HS-5 (cell line): ENCODE results near the gene TTC28.
"Not testable (repeated sequence)": the region's sequence is repeated elsewhere in the genome, so short reads cannot be mapped to it uniquely, and the experiment has no call there.

Experiments
- DNase-seq: peaks from one replicate; pipeline ENCODE4 v3.0.0-alpha.2; 2012; ENCODE audit warnings: low read depth

The TTC28 gene

DNA sequence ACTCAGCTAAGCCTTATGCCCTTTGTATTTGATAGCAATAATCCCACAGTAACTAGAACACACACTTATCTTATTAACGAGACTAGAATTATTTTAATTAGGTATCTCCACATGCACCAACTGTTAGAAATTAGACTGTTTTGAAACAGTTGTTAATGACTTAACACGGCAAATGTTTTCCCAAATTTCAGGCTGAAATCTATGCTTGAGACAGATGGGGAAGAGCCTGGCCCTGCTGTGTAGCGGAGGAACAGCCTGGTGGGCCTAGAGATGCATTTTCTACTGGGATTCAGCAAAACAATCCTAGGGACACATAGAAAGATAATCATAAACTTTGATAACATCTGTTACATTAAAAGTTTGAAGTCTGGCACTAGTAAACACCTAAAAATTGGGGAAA lies 273.4 kb downstream of the TTC28 start:
- DNase-seq = no peak

DNA sequence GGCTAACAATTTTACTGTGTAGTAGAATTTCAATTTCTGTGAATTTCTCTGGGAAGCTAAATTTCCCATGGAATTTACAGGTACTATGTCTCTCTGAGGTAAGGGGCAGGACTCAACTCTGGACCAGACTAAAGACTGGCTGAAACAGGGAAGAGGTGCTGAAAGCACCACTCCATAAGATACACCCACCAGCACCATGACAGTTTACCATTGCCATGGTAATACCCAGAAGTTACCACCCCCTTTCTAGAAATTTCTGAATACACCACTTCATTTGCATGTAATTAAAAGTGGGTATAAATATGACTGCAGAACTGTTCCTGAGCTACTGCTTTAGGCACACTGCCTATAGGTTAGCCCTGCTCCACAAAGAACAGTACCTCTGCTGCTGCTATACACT lies 274.1 kb downstream of the TTC28 start:
- no peak for DNase-seq

DNA sequence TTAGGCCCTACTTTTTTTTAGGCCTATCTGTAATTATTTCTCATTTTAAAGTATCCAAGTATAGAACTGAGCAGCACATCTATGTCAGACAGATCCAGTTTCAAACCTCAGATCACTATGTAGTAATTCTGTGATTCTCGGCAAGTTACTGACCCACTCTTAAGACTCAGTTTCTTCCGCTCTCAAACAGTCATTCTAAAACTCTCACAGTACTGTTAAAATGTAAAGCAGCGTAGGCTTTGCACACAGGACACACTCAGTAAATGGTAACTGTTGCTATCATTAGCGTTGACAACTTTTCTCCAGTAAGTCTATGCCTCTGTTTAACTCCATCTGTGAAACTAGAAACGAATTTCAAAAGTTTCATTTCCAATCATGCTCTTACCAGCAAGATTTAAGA lies 277.1 kb downstream of the TTC28 start:
- DNase-seq = no peak

DNA sequence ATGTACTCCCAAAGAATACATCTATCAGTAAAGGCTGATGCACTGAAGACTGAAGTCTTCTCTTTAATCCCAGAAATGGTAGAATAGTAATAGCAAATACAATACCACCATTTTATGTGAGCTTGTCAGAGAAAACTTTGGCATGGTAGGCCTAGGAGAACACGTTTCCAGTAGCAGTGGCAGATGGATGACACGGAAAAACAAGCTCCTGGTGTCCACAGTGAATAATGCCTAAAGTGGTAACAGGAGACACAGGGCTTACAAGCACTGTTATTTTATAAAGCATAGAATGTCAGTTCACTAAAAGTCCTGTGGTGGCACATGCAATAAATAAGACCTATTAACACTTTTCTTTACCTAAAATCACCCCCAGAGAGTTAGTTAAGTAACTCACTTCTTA lies 277.6 kb downstream of the TTC28 start:
- no peak for DNase-seq

DNA sequence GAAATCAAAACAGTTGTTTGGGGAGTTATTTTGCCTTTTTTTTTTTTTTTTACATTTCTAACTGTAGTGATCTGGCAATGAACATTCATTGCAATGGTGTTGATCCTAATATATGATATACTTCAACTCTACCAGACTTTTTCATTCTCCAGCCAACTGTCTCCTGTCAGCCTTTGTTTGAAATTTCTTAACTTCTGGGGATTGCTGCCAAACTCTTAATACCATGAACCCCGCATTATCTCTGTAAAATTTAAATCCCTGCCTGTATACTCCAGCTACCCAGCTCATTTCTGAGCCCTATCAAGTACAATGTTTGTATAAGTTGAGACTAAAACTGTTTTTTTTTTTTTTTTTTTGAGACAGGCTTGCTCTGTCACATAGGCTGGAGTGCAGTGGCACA lies 280.7 kb downstream of the TTC28 start:
- no peak for DNase-seq

DNA sequence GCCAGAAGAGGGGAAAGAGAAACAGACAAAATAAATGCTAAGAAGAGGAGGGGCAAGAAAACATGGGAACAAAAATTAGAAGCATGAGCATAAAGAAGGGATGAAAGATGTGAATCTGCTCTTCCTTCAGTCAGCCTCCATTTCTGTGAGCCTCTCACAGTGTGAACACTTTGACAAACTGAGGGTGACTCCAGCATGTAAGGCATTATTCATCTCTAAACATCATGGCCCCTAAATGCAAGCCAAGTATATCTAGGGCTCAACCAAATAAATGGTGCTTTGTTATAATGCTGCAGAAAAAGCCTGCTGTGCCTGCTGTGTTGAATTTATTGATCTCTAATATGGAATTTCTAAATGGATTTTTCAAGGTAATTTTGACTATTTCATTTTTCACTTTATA lies 281.3 kb downstream of the TTC28 start:
- DNase-seq = no peak

DNA sequence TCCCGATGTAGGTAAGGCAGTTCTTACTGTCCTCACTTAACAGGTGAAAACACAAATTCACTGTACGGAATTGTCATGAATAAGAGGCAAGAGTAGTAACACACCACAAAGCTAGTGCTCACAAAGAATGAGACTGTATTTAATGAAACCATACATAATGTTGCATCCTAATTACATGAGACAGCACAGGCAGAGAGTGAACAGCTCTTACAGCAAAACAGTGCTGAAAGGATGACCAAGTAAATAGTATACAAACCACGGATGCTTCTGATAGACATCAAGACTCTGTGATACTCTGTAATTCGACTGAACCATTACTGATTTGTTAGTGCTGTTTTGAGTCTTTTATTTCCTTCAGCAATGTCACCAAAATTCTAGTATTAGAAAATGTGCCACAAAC lies 282.3 kb downstream of the TTC28 start:
- no peak for DNase-seq

DNA sequence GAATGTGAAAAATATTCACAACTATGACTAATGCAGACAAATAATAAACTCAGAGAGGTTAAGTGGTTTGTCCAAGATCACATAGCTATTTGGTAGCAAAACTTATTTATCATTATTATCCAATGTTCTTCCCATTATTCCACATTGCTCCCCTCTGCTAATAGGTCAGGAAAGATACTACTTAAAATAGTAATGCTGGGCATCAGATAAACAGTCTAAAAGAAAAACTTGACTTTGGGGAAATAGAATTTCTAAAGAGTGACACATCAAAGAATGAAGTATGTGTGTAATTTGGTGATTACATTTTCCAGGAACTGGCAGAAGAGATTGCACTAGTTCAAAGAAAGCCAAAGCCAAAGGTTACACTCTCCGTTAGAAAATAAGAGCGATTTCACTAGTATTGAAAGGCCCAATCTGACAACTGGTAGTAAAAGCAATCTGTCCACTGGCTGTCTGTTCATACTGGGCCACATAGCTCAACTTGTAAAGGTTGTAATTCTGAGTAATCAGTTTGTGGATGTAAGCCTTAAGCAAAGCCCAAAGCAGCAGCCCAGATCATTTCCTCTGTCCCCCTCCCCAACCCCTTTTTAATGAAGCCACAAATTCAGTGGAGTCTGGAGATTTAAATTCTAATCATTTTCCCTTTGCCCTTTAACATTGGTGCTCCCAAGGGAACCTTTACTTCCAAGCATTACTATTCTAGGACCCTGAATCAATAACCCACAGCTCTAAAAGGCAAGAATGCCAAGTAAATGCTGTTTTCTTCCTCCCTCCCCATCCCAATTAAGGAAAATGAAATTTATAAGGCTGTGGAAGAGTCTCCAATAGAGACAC lies 283.5 kb downstream of the TTC28 start:
- peak; percentile 52 for DNase-seq

DNA sequence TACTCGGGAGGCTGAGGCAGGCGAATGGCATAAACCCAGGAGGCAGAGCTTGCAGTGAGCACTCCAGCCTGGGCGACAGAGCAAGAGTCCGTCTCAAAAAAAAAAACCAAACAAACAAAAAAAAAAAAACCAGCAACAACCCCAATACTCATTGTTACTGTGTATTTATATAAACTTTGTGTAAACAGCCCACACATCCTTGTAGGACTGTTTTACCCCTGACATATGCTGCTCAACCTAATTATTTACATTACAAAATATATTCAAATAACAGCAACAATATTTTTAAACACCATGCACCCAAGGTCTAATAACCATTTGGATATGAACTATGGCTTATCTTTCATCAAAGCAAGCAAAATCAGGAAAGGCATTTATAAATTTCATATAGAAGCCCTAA lies 284.1 kb downstream of the TTC28 start:
- no peak for DNase-seq

DNA sequence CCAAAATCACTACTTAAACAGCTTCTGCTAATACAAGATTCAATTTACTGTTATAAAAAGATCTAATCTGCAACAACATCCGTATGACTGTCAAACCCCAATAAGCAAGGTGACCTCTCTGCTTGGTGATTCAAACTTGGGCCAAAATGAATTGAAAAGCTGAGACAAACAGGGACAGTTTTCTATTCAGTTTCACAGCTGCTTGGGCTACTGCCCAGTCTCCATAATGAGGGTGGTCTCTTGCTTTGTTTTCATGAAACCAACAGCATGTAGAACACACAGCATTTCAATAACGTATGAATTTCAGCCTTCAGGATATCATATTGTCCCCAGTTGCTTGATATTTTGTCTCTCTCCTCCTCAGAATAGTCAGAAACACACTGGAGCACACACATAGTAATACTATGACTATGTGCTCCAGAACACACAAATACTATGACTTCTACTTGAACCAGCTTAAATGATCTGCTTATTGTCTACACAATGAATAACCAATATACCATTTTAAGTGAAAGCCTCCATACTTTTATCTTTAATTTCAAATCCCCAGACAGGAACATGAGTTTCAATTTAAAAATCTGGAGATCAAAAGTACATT lies 285.0 kb downstream of the TTC28 start:
- DNase-seq = no peak

DNA sequence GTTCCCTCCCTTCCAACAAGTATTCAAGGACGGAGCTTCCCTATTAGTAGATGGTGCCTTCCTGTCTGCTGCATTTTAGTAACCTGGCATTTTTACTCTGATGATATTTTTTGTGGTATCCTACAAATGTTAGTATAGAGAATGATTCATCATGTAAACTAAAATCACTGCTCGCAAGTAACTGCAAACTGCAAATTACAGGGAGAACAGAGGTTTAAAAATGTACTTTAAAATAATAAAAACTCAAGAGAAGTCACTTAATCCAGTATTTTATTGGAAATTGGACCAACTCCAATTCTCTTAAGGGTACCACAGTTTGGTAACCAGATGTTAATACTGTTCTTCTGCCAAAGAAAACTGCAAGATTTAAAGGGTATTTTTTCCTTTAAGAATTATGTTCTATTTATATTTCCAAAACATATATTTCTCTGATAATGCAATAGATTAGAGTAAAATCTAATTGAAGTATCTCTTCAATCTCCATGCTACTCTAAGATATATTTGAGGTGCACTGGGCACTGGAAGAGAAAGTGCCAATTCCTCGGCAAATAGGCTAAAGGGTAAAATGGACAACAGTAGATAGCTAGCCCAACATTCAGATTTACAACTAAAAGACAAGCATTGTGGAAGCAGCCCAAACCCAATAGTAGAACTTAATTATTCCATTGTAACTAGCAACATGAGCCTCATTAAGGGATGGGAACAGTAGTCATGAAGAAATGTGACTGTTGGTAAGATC lies 298.0 kb downstream of the TTC28 start:
- no peak for DNase-seq

DNA sequence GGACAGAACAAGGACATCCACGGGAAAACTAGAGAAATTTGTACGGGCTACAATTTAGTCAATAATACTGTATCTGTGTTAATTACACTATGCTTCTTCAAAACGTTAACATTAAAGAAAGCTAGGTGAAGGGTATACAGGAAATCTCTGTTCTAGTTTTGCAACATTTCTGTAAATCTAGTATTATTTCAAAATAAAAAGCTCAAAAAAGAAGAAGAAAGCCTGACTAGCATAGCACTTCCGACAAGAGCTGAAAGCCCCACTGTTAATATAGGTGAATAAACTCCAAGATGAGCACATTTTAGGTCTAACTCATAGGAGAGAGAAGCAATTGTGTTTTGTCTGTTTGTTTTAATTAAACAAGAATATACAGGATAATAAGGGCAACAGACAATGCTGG lies 299.7 kb downstream of the TTC28 start:
- DNase-seq = no peak

DNA sequence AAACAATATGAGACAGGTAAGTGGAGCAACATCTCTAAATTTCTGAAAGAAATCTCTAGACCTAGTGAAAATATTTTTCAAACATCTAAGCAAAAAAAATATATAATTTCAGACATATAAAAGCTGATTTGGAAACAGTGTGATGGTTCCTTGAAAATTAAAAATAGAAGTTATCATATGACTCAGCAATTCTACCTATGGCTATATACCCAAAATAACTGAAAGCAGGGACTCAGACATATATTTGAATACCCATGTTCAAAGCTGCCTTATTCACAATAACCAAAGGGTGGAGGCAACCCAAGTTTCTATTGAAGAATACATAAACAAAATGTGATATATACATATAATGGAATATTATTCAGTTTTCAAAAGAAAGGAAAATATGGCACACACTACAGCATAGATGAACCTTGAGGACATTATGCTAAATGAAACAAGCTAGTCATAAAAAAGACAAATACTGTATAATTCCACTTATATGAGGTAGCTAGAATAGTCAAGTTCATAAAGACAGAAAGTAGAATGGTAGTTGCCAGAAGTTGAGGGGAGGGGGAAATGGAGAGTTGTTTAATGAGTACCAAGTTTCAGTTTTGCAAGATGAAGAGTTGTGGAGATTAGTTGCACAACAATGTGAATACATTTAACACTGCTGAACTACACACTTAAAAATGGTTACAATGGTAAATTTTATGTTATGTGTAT lies 300.4 kb downstream of the TTC28 start:
- DNase-seq = no peak

DNA sequence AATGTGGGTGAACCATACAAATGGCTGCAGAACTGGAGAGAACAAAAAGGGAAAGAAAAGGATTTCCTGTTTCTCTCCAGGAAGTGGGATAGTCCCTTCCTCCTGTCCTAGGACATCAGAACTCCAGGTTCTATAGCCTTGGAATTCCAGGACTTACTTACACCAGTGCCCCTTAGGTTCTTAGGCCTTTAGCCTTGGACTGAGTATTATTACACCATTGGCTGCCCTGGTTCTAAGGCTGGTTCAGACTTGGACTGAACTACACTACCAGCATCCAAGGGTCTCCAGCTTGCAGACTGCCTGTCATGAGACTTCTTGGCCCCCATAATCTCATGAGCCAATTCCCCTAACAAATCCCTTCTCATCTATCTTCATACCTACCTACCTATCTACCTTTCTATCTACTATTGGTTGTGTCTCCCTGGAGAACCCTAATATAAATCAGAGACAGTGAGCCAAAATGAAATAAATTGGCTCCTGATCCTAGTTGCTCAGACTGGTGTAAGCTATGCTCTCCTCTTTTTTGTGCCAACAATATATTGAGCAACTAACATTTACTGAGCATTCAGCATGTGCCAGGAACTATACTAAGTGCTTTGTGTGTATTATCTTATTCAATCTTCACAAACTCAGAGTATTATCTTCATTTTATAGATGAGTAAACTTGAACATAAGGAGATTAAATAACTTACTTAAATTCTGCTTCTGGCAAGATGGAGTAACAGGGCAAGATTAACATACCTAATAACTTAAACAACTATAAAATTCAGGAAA lies 303.7 kb downstream of the TTC28 start:
- no peak for DNase-seq

DNA sequence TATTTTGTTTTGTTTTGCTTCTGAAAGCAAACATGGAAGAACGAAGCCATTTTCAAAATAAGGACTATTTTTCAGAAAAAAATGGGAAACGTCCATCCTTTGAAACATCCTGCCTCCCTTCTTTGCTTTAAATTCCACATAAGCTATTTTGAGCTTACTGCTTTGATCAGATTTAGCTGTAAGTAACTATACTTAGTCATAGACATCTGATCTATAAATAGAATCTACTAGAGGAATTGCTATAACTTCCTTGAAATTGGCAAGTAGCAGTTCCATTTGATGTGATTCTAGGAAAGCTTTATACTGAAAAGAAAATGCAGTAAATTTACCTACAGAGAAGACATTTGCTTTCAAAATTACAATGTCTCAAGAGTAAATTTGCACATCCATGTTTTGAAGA lies 305.8 kb downstream of the TTC28 start:
- DNase-seq = no peak

DNA sequence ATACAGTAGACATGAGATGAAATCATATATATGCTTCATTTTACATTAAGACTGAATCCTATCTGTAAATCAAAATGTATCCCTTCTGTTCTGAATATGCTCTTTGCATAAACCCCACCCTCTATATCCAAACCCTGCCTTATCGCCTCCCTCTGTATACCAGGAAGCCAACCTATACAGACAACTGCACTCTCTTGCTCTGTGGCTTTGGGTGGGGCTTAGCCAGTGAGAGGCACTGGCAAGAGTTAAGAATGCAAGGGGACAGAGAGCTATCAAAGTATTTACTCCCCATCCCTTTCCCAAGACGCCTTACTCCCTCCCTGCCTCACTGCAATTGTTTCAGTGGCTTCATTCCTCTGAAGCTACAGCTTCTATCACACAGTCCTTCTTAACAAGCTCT lies 309.8 kb downstream of the TTC28 start:
- DNase-seq = no peak

DNA sequence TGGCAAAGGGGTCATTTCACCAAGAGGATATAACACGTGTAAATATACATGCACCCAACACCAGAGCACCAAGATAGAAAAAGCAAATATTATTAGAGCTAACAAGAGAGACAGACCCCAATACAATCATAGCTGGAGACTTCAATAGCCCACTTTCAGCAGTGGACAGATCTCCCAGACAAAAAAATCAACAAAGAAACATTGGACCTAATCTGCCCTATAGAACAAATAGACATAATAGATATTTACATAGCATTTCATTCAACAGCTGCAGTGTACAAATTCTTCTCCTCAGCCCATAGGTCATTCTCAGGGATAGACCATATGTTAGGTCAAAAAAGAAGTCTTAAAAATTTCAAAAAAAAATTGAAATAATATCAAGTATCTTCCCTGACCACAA lies 312.8 kb downstream of the TTC28 start:
- no peak for DNase-seq

DNA sequence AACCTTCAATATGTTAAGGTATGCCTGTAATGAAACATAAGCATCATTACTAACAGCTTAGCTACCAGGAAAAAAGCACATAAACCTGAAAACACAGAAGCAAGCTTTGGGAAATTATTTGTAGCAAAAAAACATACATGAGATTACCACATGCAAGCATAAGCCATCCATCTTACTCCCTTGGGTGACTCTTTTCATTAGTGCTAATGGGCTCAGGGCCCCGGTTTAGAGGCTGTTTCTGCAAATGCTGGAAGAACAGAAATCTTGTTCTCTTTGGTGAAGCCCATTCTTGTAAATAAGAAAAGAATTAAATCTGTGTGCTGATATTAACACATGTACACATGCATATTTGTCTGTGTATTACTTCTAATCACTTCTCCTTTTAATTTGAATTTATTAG lies 314.3 kb downstream of the TTC28 start:
- DNase-seq = no peak

DNA sequence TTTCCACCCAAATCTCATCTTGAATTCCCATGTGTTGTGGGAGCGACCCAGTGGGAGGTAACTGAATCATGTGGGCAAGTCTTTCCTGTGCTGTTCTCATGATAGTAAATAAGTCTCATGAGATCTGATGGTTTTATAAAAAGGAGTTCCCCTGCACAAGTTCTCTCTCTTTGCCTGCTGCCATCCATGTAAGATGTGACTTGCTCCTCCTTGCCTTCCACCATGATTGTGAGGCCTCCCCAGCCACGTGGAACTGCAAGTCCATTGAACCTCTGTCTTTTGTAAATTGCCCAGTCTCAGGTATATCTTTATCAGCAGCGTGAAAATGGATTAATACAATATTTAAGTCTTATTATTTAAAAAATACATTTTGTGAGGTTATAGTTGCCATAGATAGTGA lies 315.5 kb downstream of the TTC28 start:
- not testable (repeated sequence) for DNase-seq

DNA sequence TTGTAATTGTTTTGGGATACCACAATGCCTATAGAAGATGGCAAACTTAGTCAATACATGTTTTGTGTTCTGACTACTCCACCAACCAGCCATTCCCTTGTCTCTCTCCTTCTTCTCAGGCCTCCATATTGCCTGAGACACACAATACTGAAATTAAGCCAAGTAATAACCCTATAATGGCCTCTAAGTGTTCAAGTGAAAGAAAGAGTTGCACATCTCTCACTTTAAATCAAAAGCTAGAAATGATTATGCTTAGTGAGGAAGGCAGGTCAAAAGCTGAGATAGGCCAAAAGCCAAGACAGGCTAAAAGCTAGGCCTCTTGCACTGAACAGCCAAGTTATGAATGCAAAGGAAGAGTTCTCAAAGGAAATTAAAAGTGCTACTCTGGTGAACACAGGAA lies 318.7 kb downstream of the TTC28 start:
- no peak for DNase-seq

DNA sequence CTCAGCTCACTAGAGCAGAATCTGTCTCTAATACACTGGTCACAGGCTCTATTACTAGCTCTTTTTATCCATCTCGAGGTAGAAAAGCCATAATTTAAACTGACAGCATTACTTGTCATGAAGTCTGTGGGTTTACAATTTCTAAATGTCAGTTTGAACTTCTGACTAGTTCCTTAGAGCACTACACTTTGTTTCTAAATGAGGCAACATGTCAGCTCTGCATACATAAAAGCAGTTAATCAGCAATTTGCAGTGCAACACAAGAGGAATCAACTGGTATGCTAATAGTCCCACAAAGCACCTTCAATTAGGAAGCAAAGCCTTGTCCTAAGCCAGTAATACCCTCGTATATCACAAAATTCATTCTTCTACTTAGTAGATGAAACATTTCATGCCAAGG lies 321.3 kb downstream of the TTC28 start:
- DNase-seq = no peak

DNA sequence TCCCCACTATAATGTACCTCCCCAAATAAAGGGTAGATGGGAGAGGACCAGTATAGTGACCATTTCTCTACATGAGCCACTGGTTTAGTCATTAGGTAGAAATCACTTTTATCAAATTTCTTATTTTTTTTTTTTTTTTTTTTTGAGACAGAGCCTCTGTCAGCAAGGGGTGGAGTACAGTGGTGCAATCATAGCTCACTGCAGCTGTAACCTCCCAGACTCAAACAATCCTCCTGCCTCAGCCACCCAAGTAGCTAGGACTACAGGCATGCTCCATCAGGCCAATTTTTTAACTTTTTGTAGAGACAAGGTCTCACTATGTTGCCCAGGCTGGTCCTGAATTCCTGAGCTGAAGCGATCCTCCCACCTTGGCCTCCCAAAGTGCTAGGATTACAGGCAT lies 322.4 kb downstream of the TTC28 start:
- DNase-seq = no peak
